GM10847 (cell line): ENCODE data around the gene SUSD1.

Experiments used
- POLR2A ChIP-seq: IDR thresholded peaks from 2 replicates; pipeline ENCODE4 v1.6.1; 2011; ENCODE audit not compliant: insufficient read length; ENCODE audit errors: extremely low read depth

SUSD1 gene

DNA sequence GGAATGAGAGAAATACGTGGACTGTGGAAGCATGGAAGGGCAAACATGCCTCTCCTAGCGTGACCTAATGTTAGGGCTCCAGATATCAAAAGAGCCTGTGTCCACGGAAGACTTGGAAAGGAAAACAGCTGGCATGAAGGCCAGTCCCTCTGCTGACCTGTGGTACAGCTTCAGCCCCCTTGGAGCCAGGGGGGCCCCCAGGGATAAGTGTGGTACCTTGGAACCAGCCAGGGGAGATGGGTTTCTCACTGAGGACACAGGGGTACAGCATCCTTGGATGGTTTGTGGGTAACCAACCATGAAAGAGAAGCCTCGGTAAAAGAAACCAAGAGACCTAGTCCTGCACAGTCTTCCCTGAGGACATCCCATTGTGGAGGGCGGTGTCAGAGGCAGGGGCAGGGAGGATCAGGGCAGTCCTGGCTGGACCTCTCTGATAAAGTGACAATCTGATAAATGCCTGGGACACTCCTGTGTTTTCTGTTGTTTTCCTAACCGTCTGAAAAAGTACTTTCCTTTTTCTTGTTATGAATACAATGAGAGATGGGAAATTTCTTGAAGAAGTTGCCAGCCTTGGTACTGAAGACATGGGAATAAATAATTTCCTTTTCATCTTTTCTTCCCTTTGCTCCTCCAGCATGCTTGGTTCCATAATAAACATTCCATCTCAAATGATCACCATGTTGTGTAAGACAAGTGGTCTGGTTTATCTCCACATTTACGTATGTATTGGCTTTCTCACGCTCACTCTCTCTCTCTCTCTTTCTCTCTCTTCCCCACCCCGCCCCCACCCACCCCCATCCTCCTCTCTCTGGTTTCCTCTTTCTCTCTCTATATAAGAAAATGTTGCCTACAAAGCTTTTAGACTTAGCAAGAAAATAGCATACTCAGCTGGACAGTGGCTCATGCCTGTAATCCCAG lies 102.1 kb downstream of the SUSD1 start:
- no peak for TF ChIP-seq POLR2A

DNA sequence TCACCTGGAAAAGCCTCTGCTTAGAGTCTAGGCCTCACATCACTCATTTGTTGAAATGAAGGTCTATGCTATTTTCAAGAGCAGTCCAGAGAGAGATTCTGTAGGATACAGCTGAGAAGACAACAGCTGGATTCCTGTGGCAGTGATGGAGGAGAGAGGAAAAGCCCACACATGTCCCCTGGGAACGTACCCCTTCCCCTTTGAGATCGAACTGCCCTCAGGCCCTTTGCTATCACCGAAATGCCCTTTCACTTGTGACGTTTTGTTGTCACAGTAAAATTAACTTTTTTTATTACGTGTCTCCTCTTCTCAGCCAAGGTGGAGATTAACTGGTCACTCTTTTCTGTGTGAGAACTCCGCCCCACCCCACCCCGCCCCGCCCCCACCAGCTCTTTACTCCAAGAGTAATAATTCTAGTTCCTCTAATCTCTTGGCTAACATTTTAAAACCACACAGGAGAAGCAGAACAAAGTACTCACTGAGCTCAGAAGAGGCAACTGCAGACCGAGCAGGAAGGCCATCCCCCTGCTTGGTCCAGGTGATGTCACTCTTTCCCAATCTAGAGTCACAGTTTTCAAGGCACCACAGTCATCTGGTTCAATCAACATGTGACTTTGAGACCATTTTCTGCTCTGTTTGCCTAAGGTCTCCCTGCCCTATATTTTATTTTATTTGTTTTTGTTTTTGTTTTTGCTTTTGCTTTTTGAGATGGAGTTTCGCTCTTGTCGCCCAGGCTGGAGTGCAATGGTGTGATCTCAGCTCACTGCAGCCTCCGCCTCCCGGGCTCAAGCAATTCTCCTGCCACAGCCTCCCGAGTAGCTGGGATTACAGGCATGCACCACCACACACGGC lies 105.6 kb downstream of the SUSD1 start:
- TF ChIP-seq POLR2A = no peak

DNA sequence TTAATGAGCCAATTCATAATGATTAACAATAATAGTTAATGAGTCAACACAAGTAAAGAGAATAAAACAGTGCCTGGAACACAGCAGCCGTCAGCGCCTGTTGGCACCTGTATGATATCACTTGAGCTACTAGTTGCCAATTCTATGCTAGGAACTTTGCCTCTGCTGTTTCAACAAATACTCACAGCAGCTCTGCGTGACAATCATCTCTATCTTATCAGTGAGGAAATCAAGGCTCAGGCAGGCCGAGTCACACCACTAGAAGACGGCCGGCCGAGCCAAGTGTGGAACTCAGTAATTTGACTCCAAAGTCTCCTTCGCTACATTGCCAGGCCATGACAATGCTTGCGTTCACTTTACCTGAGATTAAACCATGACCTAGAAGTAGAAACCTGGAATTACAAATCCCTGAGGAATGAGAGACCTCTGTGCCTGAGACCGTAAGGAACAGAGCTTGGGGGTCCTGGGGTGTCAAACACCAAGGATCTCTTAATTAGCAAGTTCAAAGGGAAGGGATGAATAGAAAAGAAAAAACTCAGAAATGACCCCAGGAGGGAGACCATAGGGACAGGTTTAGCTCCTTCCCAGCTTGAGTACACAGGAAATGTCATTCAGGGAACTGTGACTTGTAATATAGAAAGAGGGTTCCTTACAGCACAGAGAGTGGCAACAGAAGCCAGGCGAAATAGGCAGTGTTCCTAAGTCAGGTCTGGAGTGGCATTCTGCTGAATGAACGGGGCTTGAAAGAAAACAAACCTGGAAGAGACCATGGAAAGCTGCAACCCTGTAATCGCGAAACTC lies 109.1 kb downstream of the SUSD1 start:
- no peak for TF ChIP-seq POLR2A

DNA sequence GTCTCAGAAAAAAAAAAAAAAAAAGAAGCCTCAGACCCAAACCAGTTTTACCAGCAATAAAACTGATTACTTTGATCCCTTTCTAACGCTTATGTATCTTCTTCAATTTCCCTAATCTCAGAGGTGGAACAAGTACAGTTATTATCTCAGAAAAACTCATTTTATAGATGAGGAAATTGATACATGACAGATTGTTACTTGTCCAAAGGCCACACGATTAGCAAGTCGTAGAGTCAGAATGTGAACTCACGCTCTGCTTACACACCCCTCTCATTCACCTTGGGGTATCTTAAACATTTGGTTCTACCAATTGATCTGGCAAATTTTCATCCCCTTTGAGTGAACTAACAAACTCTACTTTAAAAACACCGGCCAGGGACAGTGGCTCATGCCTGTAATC lies 110.2 kb downstream of the SUSD1 start:
- no peak for TF ChIP-seq POLR2A

DNA sequence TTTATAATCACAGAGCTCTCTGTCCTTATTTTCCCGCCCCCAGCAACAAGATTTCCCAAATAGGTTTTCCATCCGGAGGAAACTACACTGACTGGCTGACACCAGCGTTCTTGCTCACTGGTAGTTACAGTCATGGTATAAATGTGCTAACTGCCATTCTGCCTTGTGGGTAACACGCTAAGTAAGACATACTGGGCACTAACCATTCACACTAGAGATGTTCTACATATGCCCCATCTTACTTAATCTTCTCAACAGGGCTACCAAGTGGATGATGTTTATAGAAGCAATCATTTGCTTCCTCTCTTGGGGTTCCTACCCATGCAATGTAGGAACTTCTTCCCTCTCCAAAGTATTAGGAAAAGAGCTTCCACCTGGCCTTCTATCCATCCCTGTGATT lies 111.5 kb downstream of the SUSD1 start:
- TF ChIP-seq POLR2A = no peak

DNA sequence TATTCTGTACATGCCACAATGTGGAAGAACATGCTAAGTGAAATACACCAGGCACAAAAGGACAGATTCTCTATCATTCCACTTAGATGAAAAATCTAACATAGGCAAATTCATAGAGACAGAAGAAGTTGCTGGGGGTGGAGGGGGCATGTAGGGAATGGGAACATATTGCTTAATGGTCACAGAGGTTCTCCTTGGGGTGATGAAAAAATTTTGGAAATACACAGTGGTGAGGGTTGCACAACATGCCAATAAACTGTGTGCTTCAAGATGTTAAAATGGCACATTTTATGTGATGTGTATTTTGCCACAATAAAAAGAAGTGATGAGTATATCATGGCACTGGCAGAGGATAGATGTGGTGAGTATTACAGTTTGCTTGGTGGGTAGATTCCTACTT lies 111.9 kb downstream of the SUSD1 start:
- TF ChIP-seq POLR2A = no peak

DNA sequence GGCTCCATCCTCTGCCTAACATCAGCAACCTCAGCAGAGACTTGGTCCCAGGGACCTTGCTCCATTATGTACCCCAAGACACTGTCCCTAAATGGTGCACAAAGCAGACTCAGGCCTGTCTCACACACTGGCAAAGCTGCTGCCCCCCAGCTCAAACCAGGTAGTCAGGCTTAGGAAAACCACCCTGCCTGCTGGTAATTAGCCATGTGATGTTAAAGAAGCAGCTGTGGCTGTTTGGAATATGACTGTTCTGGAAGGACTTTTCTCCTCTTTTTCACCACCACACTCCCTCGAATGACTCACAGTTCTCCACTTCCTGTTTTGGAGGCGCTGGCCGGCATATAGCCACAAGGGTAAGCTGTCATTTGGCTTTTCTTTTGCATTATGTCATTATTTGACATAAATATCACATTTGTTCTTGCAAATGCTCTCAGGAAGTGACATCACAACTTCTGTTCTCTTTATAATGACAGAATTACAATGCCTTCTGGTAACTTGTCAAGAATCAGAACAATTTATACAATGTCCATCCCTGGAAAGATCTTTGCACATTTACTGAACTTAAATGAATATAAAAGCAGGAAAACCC lies 113.9 kb downstream of the SUSD1 start:
- no peak for TF ChIP-seq POLR2A

DNA sequence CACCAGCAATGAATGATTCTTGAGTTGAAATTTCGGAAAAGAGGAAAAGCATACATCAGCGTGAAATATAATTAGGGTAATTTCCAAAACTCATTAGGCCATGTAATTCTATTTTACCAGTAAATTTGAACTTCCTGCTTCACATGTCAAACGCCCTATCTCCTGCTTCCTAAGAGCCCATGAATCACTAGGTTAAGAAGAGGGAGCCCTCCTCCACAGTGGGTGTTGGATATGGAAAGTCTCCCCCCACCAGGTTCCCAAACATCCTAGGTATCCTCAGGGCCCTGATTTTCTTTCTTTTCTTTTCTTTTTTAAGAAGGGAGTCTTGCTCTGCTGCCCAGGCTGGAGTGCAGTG lies 115.2 kb downstream of the SUSD1 start:
- no peak for TF ChIP-seq POLR2A

DNA sequence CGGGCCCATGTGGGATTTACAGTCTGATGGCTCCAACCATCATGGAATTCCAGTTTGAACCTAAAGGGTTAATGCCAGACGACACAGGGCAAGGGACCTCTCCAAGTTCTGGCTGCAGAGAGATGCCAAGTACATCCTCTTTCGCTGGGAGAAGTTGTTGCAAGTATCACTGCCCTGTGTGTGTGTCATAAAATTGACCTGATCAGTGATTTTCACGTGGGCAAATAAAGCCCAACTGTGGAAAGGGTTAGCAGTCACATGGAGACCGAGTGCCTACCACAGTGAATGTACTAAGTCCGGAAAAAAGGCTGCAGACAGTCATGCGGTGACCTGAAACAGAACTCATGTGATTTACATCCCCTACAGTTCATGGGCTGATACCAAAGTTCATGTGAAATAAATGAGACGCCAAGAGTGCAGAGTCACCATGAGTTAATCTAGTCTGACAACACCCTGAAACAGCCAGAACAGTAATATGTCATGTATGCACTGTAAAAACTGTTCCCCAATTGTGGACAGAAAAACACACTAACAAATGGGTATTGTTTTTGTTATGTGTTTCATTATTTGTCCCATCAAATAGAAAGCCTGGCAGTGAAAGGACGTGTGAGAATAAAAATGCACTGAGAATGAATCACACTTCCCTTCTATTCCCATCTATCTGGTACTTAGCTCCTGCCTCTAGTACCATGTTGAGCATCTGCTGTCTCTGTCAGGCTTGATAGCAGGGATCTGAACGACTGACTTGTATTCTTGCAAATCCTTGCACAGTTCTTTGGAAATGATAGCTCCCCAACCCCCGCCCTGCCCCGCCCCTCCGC lies 115.7 kb downstream of the SUSD1 start:
- no peak for TF ChIP-seq POLR2A

DNA sequence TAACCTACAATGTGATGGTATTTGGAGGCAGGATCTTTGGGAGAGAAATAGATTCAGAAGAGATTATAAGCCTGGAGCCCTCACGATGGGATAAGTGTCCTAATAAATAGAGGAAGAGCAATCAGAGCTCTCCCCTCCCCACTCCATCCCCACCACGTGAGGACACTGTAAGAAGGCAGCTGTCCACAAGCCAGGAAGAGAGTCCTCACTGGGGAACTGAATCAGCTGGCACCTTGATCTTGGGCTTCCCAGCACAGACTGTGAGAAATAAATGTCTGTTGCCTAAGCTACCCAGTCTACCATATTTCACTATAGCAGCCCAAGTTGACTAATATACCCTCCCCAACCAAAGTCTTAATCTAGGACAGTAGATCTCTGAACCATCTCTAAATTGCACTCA lies 118.1 kb downstream of the SUSD1 start:
- TF ChIP-seq POLR2A = no peak

DNA sequence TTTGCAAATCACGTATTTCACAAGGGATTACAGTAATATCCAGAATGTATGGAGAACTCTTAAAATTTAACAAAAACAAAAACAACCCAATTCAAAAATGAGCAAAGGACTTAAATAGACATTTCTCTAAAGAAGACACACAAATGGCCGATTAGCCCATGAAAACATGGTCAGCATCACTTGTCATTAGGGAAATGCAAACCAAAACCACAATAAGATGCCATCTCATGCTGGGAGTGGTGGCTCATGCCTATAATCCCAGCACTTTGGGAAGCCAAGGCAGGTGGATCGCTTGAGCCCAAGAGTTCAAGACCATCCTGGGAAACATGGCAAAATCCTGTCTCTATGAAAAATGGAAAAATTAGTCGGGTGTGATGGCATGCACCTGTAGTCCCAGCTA lies 120.2 kb downstream of the SUSD1 start:
- no peak for TF ChIP-seq POLR2A

DNA sequence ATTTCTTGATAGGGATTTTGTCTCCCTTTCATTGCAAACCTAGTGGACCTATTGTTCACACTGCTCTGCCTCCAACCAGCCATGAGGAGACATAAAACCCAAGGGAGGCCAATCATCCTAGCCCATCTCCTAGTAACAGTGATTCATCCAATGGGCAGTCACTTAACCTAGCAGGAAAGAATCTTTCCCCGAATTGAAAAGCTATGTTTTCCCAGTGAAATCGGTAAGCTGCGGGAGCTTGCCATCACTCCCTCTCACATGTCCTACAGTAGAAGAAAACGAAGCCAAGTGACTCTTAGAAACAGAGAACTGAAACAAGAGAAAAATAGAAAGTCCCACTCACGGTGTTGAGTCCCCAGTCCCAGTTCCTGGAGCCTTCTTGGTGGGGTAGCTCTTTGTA lies 123.3 kb downstream of the SUSD1 start:
- no peak for TF ChIP-seq POLR2A

DNA sequence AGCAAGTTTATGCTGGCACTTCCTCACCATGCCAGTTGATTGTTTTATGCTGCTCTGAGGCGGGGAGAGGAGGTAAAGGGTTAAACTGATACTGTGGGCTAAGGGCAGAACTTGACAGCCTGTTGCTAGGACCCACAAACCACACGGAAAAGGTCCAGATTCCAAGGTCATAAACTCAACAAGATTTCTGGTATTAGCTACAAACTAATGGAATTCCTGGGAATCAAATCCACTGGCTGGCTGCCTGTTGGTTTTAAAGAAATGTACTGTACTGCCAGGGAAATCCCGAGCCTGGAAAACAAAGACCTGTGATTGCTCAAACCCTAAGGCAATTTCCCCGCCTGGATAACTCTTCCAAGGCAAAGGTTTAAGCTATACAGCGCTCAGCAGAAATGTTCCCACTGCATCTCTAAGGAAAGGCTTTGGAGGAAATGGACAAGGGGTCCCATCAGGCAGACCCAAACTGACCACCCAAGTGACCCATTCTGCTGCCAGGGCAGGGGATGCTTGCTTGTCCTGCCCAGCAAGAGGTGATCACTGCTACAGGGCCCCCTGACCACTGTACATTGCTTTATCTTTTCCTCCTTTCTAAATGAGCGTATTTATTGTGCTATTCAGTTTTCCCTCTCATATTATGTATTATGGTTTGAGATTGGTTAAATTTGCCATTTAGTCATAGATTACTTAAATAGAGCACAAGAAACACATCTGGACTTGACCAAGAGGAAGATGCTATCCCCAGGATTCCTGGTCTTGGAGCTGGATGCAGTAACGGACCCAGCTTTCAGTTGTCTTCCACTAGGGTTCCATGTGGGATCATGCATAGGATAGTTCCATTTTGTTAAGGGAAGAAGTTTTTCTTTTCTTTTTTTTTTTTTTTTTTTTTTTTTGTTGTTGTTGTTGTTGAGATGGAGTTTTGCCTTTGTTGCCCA lies 124.3 kb downstream of the SUSD1 start:
- TF ChIP-seq POLR2A = no peak
